Measurements from ENCODE around the gene TAS1R2. TPM values are rescaled to one million over a fixed set of nuclear protein-coding genes. Genes with fewer than 3 reads are reported as not detected.
"Not testable (repeated sequence)": the region's sequence is repeated elsewhere in the genome, so short reads cannot be mapped to it uniquely, and the experiment has no call there.

TAS1R2 gene
- total and polyA plus RNA-seq, 3 experiments from 2014 or later = not detected

- H3K27ac Mint-ChIP-seq = no peak overlapping the region
- Histone ChIP-seq H3K36me3 (ENCODE audit: insufficient read depth, low read length) (no peaks in the 10 kb centered on the region), H3K4me3 (ENCODE audit: low read length) (no peak overlapping the region), H3K27me3 (ENCODE audit: insufficient read depth, low read length, poor library complexity, severe bottlenecking) (no peaks in the 10 kb centered on the region), H3K4me1 (ENCODE audit: insufficient read depth, low read length) (no peaks in the 10 kb centered on the region), H3K27ac (ENCODE audit: low read depth, low read length) (no peak overlapping the region), H3K9me3 (ENCODE audit: low read length) (no peaks in the 10 kb centered on the region)
- no peak for DNase-seq
- H3K4me1 Mint-ChIP-seq = no peaks in the 10 kb centered on the region
- ChIA-PET CTCF (no interaction called here), POLR2A (no interaction called here)
- H3K27me3 Mint-ChIP-seq = peaks cover 15 to 50% of the 10 kb centered on the region in 2 donors
- H3K36me3 Mint-ChIP-seq = peaks cover 0 to 5% (median 0%) of the 10 kb centered on the region in 3 donors
- H3K9me3 Mint-ChIP-seq = peaks cover 0 to 7% (median 0%) of the 10 kb centered on the region in 5 donors
- H3K4me3 Mint-ChIP-seq = no peak overlapping the region
These were observed 19.3 kb downstream of the TAS1R2 start for GRCh38 chr1:18840145-18840544.

GRCh38 chr1:18836654-18837053, 22.8 kb downstream of the TAS1R2 start:
- POLR2A ChIA-PET = no interaction called here
- Histone ChIP-seq H3K27ac (ENCODE audit: low read depth, low read length) (no peak overlapping the region), H3K27me3 (ENCODE audit: insufficient read depth, low read length, poor library complexity, severe bottlenecking) (no peaks in the 10 kb centered on the region), H3K36me3 (ENCODE audit: insufficient read depth, low read length) (no peaks in the 10 kb centered on the region), H3K4me3 (ENCODE audit: low read length) (no peak overlapping the region), H3K4me1 (ENCODE audit: insufficient read depth, low read length) (no peaks in the 10 kb centered on the region), H3K9me3 (ENCODE audit: low read length) (no peaks in the 10 kb centered on the region)
- no peak overlapping the region for H3K27ac Mint-ChIP-seq
- H3K9me3 Mint-ChIP-seq = no peaks in the 10 kb centered on the region
- no peak overlapping the region for H3K4me3 Mint-ChIP-seq
- no peaks in the 10 kb centered on the region for H3K4me1 Mint-ChIP-seq
- no peaks in the 10 kb centered on the region for H3K36me3 Mint-ChIP-seq
- peaks cover 12 to 40% of the 10 kb centered on the region in 2 donors for H3K27me3 Mint-ChIP-seq
- CTCF ChIA-PET = no interaction called here
- DNase-seq = no peak

GRCh38 chr1:18832319-18832718, 27.1 kb downstream of the TAS1R2 start:
- H3K4me1 Mint-ChIP-seq; H3K27ac ChIP-seq (ENCODE audit: low read depth, low read length); CTCF ChIA-PET; H3K4me3 ChIP-seq (ENCODE audit: low read length); H3K9me3 ChIP-seq (ENCODE audit: low read length); DNase-seq; H3K36me3 Mint-ChIP-seq; H3K9me3 Mint-ChIP-seq; H3K4me3 Mint-ChIP-seq; H3K27ac Mint-ChIP-seq; H3K27me3 ChIP-seq (ENCODE audit: insufficient read depth, low read length, poor library complexity, severe bottlenecking); H3K36me3 ChIP-seq (ENCODE audit: insufficient read depth, low read length); H3K4me1 ChIP-seq (ENCODE audit: insufficient read depth, low read length); POLR2A ChIA-PET: not testable (repeated sequence)
- peaks cover 18 to 32% of the 10 kb centered on the region in 2 donors for H3K27me3 Mint-ChIP-seq

GRCh38 chr1:18831656-18832055, 27.8 kb downstream of the TAS1R2 start:
- ChIA-PET POLR2A (no interaction called here), CTCF (no interaction called here)
- H3K27ac Mint-ChIP-seq = no peak overlapping the region
- H3K36me3 Mint-ChIP-seq = no peaks in the 10 kb centered on the region
- Histone ChIP-seq H3K4me1 (ENCODE audit: insufficient read depth, low read length) (no peaks in the 10 kb centered on the region), H3K27me3 (ENCODE audit: insufficient read depth, low read length, poor library complexity, severe bottlenecking) (no peaks in the 10 kb centered on the region), H3K27ac (ENCODE audit: low read depth, low read length) (no peak overlapping the region), H3K36me3 (ENCODE audit: insufficient read depth, low read length) (no peaks in the 10 kb centered on the region), H3K9me3 (ENCODE audit: low read length) (no peaks in the 10 kb centered on the region), H3K4me3 (ENCODE audit: low read length) (no peak overlapping the region)
- H3K4me1 Mint-ChIP-seq = peaks cover 0 to 7% (median 0%) of the 10 kb centered on the region in 3 donors
- H3K27me3 Mint-ChIP-seq = peaks cover 13 to 28% of the 10 kb centered on the region in 2 donors
- no peak for DNase-seq
- H3K4me3 Mint-ChIP-seq = no peak overlapping the region
- peaks cover 0 to 4% (median 0%) of the 10 kb centered on the region in 5 donors for H3K9me3 Mint-ChIP-seq

GRCh38 chr1:18830596-18830995, 28.9 kb downstream of the TAS1R2 start:
- Histone ChIP-seq H3K27ac (ENCODE audit: low read depth, low read length) (no peak overlapping the region), H3K9me3 (ENCODE audit: low read length) (no peaks in the 10 kb centered on the region), H3K27me3 (ENCODE audit: insufficient read depth, low read length, poor library complexity, severe bottlenecking) (no peaks in the 10 kb centered on the region), H3K36me3 (ENCODE audit: insufficient read depth, low read length) (no peaks in the 10 kb centered on the region), H3K4me1 (ENCODE audit: insufficient read depth, low read length) (no peaks in the 10 kb centered on the region), H3K4me3 (ENCODE audit: low read length) (no peak overlapping the region)
- Mint-ChIP-seq H3K27ac (no peak overlapping the region), H3K4me3 (no peak overlapping the region), H3K36me3 (peaks cover 0 to 2% (median 0%) of the 10 kb centered on the region in 3 donors), H3K4me1 (peaks cover 0 to 7% (median 0%) of the 10 kb centered on the region in 3 donors), H3K27me3 (peaks cover 12 to 30% of the 10 kb centered on the region in 2 donors), H3K9me3 (peaks cover 0 to 4% (median 0%) of the 10 kb centered on the region in 5 donors)
- ChIA-PET CTCF (no interaction called here), POLR2A (no interaction called here)
- DNase-seq = no peak

- Histone ChIP-seq H3K27ac (ENCODE audit: low read depth, low read length) (no peak overlapping the region), H3K36me3 (ENCODE audit: insufficient read depth, low read length) (no peaks in the 10 kb centered on the region), H3K4me3 (ENCODE audit: low read length) (no peak overlapping the region), H3K27me3 (ENCODE audit: insufficient read depth, low read length, poor library complexity, severe bottlenecking) (no peaks in the 10 kb centered on the region), H3K4me1 (ENCODE audit: insufficient read depth, low read length) (no peaks in the 10 kb centered on the region), H3K9me3 (ENCODE audit: low read length) (no peaks in the 10 kb centered on the region)
- no peak for DNase-seq
- H3K27ac Mint-ChIP-seq = no peak overlapping the region
- peaks cover 10 to 21% of the 10 kb centered on the region in 2 donors for H3K27me3 Mint-ChIP-seq
- H3K36me3 Mint-ChIP-seq = peaks cover 0 to 2% (median 0%) of the 10 kb centered on the region in 3 donors
- POLR2A ChIA-PET = no interaction called here
- no peak overlapping the region for H3K4me3 Mint-ChIP-seq
- CTCF ChIA-PET = no interaction called here
- peaks cover 0 to 7% (median 0%) of the 10 kb centered on the region in 3 donors for H3K4me1 Mint-ChIP-seq
- H3K9me3 Mint-ChIP-seq = peaks cover 0 to 4% (median 0%) of the 10 kb centered on the region in 5 donors
These were observed 29.8 kb downstream of the TAS1R2 start for GRCh38 chr1:18829671-18830070.

- Histone ChIP-seq H3K36me3 (ENCODE audit: insufficient read depth, low read length) (no peaks in the 10 kb centered on the region), H3K9me3 (ENCODE audit: low read length) (no peaks in the 10 kb centered on the region), H3K4me3 (ENCODE audit: low read length) (no peak overlapping the region), H3K4me1 (ENCODE audit: insufficient read depth, low read length) (no peaks in the 10 kb centered on the region), H3K27ac (ENCODE audit: low read depth, low read length) (no peak overlapping the region), H3K27me3 (ENCODE audit: insufficient read depth, low read length, poor library complexity, severe bottlenecking) (no peaks in the 10 kb centered on the region)
- H3K4me1 Mint-ChIP-seq = peaks cover 0 to 7% (median 0%) of the 10 kb centered on the region in 3 donors
- peaks cover 13 to 20% of the 10 kb centered on the region in 2 donors for H3K27me3 Mint-ChIP-seq
- ChIA-PET CTCF (no interaction called here), POLR2A (no interaction called here)
- no peak overlapping the region for H3K4me3 Mint-ChIP-seq
- H3K9me3 Mint-ChIP-seq = peaks cover 0 to 4% (median 0%) of the 10 kb centered on the region in 5 donors
- DNase-seq = no peak
- H3K36me3 Mint-ChIP-seq = peaks cover 0 to 2% (median 0%) of the 10 kb centered on the region in 3 donors
- H3K27ac Mint-ChIP-seq = peak overlapping the region in 1 of 8 donors; percentile 4
These were observed 31.2 kb downstream of the TAS1R2 start for GRCh38 chr1:18828224-18828623.

GRCh38 chr1:18823438-18823837, 36.0 kb downstream of the TAS1R2 start:
- no peak overlapping the region for H3K4me3 ChIP-seq (ENCODE audit: low read length)
- peaks cover 0 to 2% (median 0%) of the 10 kb centered on the region in 3 donors for H3K36me3 Mint-ChIP-seq
- H3K27me3 ChIP-seq (ENCODE audit: insufficient read depth, low read length, poor library complexity, severe bottlenecking) = peaks cover 4% of the 10 kb centered on the region
- ChIA-PET CTCF (no interaction called here), POLR2A (no interaction called here)
- H3K9me3 Mint-ChIP-seq = peaks cover 0 to 2% (median 1%) of the 10 kb centered on the region in 5 donors
- H3K9me3 ChIP-seq (ENCODE audit: low read length) = no peaks in the 10 kb centered on the region
- no peak for DNase-seq
- no peaks in the 10 kb centered on the region for H3K36me3 ChIP-seq (ENCODE audit: insufficient read depth, low read length)
- peaks cover 0 to 5% (median 0%) of the 10 kb centered on the region in 3 donors for H3K4me1 Mint-ChIP-seq
- peaks cover 18 to 46% of the 10 kb centered on the region in 2 donors for H3K27me3 Mint-ChIP-seq
- no peak overlapping the region for H3K27ac ChIP-seq (ENCODE audit: low read depth, low read length)
- no peak overlapping the region for H3K27ac Mint-ChIP-seq
- H3K4me3 Mint-ChIP-seq = no peak overlapping the region
- H3K4me1 ChIP-seq (ENCODE audit: insufficient read depth, low read length) = no peaks in the 10 kb centered on the region

All from CD8-positive, alpha-beta memory T cell (primary cell).